ENCODE results near the gene NRXN3. TPM values are rescaled to one million over a fixed set of nuclear protein-coding genes. Genes with fewer than 3 reads are reported as not detected.

The NRXN3 gene
- total and polyA plus RNA-seq, 2 of the 4 experiments (the other 2 are of a cell fraction) = 4.8 to 25.1 TPM

GRCh38 chr14:78181270-78181669 lies 11.1 kb downstream of the NRXN3 start:
- 60% methylated on average over 2 of the region's 3 CpGs; no CpG with 5 or more reads in 1 of the 2 experiments for WGBS, 2 experiments (ENCODE audit: extremely low coverage in 2 of 2, insufficient read length in 1 of 2)
- Histone ChIP-seq H3K79me1 (ENCODE audit: low read depth in 1 of 2, low read length in 2 of 2) (no peaks in the 10 kb centered on the region), H4K20me1 (ENCODE audit: insufficient read depth, low read length) (no peaks in the 10 kb centered on the region), H3K9me3 (ENCODE audit: control insufficient read depth, insufficient read depth, low read length) (peaks cover 40% of the 10 kb centered on the region), H4K8ac (ENCODE audit: low read depth in 2 of 2, low read length in 2 of 2) (no peak overlapping the region), H3K4me1 (ENCODE audit: control insufficient read depth, insufficient read depth, low read length) (no peaks in the 10 kb centered on the region), H3K27ac (ENCODE audit: insufficient read depth, low read length) (no peak overlapping the region), H3K36me3 (ENCODE audit: control insufficient read depth, insufficient read depth, low read length) (no peaks in the 10 kb centered on the region), H2AK9ac (replicated peaks; ENCODE audit: low read depth, low read length, poor library complexity) (no peak overlapping the region), H2AK5ac (ENCODE audit: low read depth, low read length) (no peak overlapping the region), H2BK120ac (ENCODE audit: low read depth, low read length) (no peak overlapping the region), H3K4ac (ENCODE audit: low read depth, low read length) (no peak overlapping the region), H4K91ac (ENCODE audit: insufficient read depth, low read depth, low read length) (no peak overlapping the region), H3K27me3 (ENCODE audit: control insufficient read depth, insufficient read depth, low read length) (no peaks in the 10 kb centered on the region), H2BK15ac (ENCODE audit: low read depth, low read length) (no peak overlapping the region), H3K14ac (replicated peaks; ENCODE audit: low read depth, low read length) (no peak overlapping the region), H3K9ac (ENCODE audit: low read depth, low read length) (no peak overlapping the region), H3K56ac (ENCODE audit: extremely low read depth, insufficient read depth, low read length) (no peak overlapping the region), H3K9me1 (ENCODE audit: insufficient read depth, low read length) (no peaks in the 10 kb centered on the region), H4K5ac (ENCODE audit: low read depth, low read length) (no peak overlapping the region), H3K23ac (ENCODE audit: low read depth, low read length) (no peak overlapping the region), H2BK20ac (ENCODE audit: low read depth, low read length) (no peak overlapping the region), H2AFZ (replicated peaks; ENCODE audit: low read length, poor library complexity) (no peak overlapping the region), H3K4me2 (ENCODE audit: low read depth, low read length) (no peak overlapping the region), H3K18ac (ENCODE audit: low read depth, low read length) (no peak overlapping the region), H2BK5ac (ENCODE audit: low read depth, low read length, poor library complexity, severe bottlenecking) (no peak overlapping the region), H3K4me3 (ENCODE audit: insufficient read depth, low read depth, low read length) (no peak overlapping the region)
- ChIA-PET CTCF (no interaction called here), POLR2A (ENCODE audit: unreplicated experiment) (interaction anchor here (0.7 kb wide), 1 partner anchor 39 kb away, joined by 10 read pairs; no protein-coding TSS in a partner anchor)
- intact Hi-C loops (cut with micrococcal nuclease) = no loop called here
- in situ Hi-C loops (cut with MboI; ENCODE audit: low sequenced_read_pairs) = no loop called here
- TF ChIP-seq ELK1 (IDR thresholded peaks at IDR 0.05; ENCODE audit: borderline replicate concordance, low read depth, low read length) (no peak), RFX5 (IDR thresholded peaks at IDR 0.05; ENCODE audit: low read depth, low read length) (no peak), CEBPB (IDR thresholded peaks at IDR 0.05; ENCODE audit: low read depth, low read length) (no peak), POLR2A (IDR thresholded peaks at IDR 0.05; ENCODE audit: low read depth, low read length) (no peak), RAD21 (IDR thresholded peaks at IDR 0.05; ENCODE audit: low read length) (no peak), MAFK (IDR thresholded peaks at IDR 0.05; ENCODE audit: low read depth, low read length) (no peak), RCOR1 (IDR thresholded peaks at IDR 0.05; ENCODE audit: insufficient replicate concordance, low read length) (no peak), CTCF (conservative IDR thresholded peaks at IDR 0.05; ENCODE audit: low read depth, low read length) (no peak), FOS (IDR thresholded peaks at IDR 0.05; ENCODE audit: low read depth, low read length) (no peak), NFE2L2 (IDR thresholded peaks at IDR 0.05; ENCODE audit: low read depth, low read length) (no peak), CHD1 (IDR thresholded peaks at IDR 0.05; ENCODE audit: low read depth, low read length) (no peak)
- ATAC-seq (ENCODE audit: low read depth) (no peak), DNase-seq (no peak)
- BruUV-seq (replicated peaks) = no TSS peak
- dilution Hi-C loops (cut with HindIII; ENCODE audit: low sequenced_read_pairs, unreplicated experiment) = no loop called here

All from IMR-90 (cell line).